Measurements from ENCODE around the gene LSM3. TPM values are rescaled to one million over a fixed set of nuclear protein-coding genes. Genes with fewer than 3 reads are reported as not detected.

The LSM3 gene
- total RNA-seq, 1 experiment from 2014 or later, result 11.9 TPM

- no peak for TF ChIP-seq TCF7L2 (IDR thresholded peaks at IDR 0.05; ENCODE audit: low read depth, low read length)
- TF ChIP-seq SIN3A (IDR thresholded peaks at IDR 0.05; ENCODE audit: borderline replicate concordance, insufficient read depth, low read depth, low read length), result no peak
- no peak for TF ChIP-seq POLR2AphosphoS5 (IDR thresholded peaks at IDR 0.05; ENCODE audit: low read depth, low read length)
- TF ChIP-seq REST (IDR thresholded peaks at IDR 0.05; ENCODE audit: insufficient read depth in 1 of 2, low read depth in 2 of 2, low read length in 1 of 2), result no peak
- TF ChIP-seq CTCF (IDR thresholded peaks at IDR 0.05), result no peak
- Histone ChIP-seq H3K4me3 (ENCODE audit: low read depth in 2 of 2, low read length in 2 of 2) (no peak overlapping the region), H3K36me3 (ENCODE audit: control insufficient read depth, insufficient read depth, low read length) (peaks cover 15% of the 10 kb centered on the region), H3K27me3 (ENCODE audit: control insufficient read depth, insufficient read depth, low read length) (no peaks in the 10 kb centered on the region), H3K4me1 (ENCODE audit: control insufficient read depth, insufficient read depth, low read length) (peaks cover 14% of the 10 kb centered on the region), H3K27ac (ENCODE audit: low read length) (no peak overlapping the region), H3K9me3 (ENCODE audit: control insufficient read depth, insufficient read depth, low read depth, low read length) (no peaks in the 10 kb centered on the region)
- intact Hi-C loops (cut with micrococcal nuclease; ENCODE audit: unreplicated experiment), result no loop called here
- no TSS peak for BruUV-seq (replicated peaks)
- in situ Hi-C loops (cut with HindIII; ENCODE audit: low pct_unique_long_range_greater_than_20kb, low sequenced_read_pairs), result no loop called here
- ATAC-seq (no peak), DNase-seq (ENCODE audit: low read depth, low spot score) (no peak)
- POLR2A ChIA-PET, result interaction anchor here (0.6 kb wide), 2 partner anchors 108 to 260 kb away, joined by 4 to 10 read pairs; no protein-coding TSS in a partner anchor
- CTCF ChIA-PET, result no interaction called here
These were observed 2.6 kb downstream of the LSM3 start for GRCh38 chr3:14181253-14181652.

- Histone ChIP-seq H3K9me3 (ENCODE audit: control insufficient read depth, insufficient read depth, low read depth, low read length) (no peaks in the 10 kb centered on the region), H3K27ac (ENCODE audit: low read length) (no peak overlapping the region), H3K27me3 (ENCODE audit: control insufficient read depth, insufficient read depth, low read length) (no peaks in the 10 kb centered on the region), H3K4me1 (ENCODE audit: control insufficient read depth, insufficient read depth, low read length) (peaks cover 7% of the 10 kb centered on the region), H3K4me3 (ENCODE audit: low read depth in 2 of 2, low read length in 2 of 2) (no peak overlapping the region), H3K36me3 (ENCODE audit: control insufficient read depth, insufficient read depth, low read length) (peaks cover 13% of the 10 kb centered on the region)
- in situ Hi-C loops (cut with HindIII; ENCODE audit: low pct_unique_long_range_greater_than_20kb, low sequenced_read_pairs) (no loop called here), intact Hi-C loops (cut with micrococcal nuclease; ENCODE audit: unreplicated experiment) (no loop called here)
- TF ChIP-seq CTCF (IDR thresholded peaks at IDR 0.05) (no peak), SIN3A (IDR thresholded peaks at IDR 0.05; ENCODE audit: borderline replicate concordance, insufficient read depth, low read depth, low read length) (no peak), TCF7L2 (IDR thresholded peaks at IDR 0.05; ENCODE audit: low read depth, low read length) (no peak), REST (IDR thresholded peaks at IDR 0.05; ENCODE audit: insufficient read depth in 1 of 2, low read depth in 2 of 2, low read length in 1 of 2) (no peak), POLR2AphosphoS5 (IDR thresholded peaks at IDR 0.05; ENCODE audit: low read depth, low read length) (no peak)
- ChIA-PET CTCF (no interaction called here), POLR2A (interaction anchor here (0.6 kb wide), 1 partner anchor 741 kb away, joined by 3 read pairs; no protein-coding TSS in a partner anchor)
- DNase-seq (ENCODE audit: low read depth, low spot score), result no peak
- BruUV-seq (replicated peaks), result no TSS peak
- no peak for ATAC-seq
These were observed 4.5 kb downstream of the LSM3 start for GRCh38 chr3:14183015-14183577.
